K562 (cell line): ENCODE data around the gene GDF11. TPM values are rescaled to one million over a fixed set of nuclear protein-coding genes. Genes with fewer than 3 reads are reported as not detected.

Experiments used
- ATAC-seq: fragments of 200-7000 bp; cut with Tn5 transposase; 3 replicates; pipeline ENCODE4 v1.9.1; 2020; ENCODE audit warnings: moderate library complexity
- BruUV-seq: library from RNA; stranded (reverse); fragments of 400-500 nt; replicated peaks from 2 replicates; lab custom pipeline; 2021; lab: Mats Ljungman, UMichigan
- CTCF ChIA-PET: fragments of 300-600 bp; formaldehyde crosslinking; extraction: SDS; loops from one replicate; lab custom pipeline; 2021; ENCODE audit warnings: low intra/inter-chr PET ratio; lab: Yijun Ruan, JAX
- POLR2A ChIA-PET: fragments of 300-600, 350-650 bp; sonication (Branson Sonifier 250); formaldehyde crosslinking; extraction: SDS; loops from one replicate; lab custom pipeline; 2021; ENCODE audit warnings: antibody characterized with exemption, inconsistent platforms; lab: Yijun Ruan, JAX
- DNase-seq, 4 experiments: peaks; one replicate each; pipeline versions ENCODE4 v3.0.0 to v3.0.0-alpha.2; 2011 to 2018; ENCODE audit warnings: low spot score in 3 of 4, mixed read lengths in 3 of 4; ENCODE audit errors: extremely low read depth in 1 of 4
- FAIRE-seq: peaks from 2 replicates; lab custom pipeline; 2011; peaks lifted over from hg19 to GRCh38; lab: Jason Lieb, UNC
- H2AFZ ChIP-seq: 2 replicates; pipeline ENCODE4 v1.6.0; 2011; ENCODE audit warnings: low read depth, low read length, control low read depth, inconsistent platforms
- H3K27ac ChIP-seq: fragments of 200-600 bp; 3 replicates; pipeline ENCODE4 v1.8.0; 2011; ENCODE audit warnings: low read depth, mild to moderate bottlenecking, control low read depth, inconsistent platforms, low read length, moderate library complexity, mixed read lengths; ENCODE audit errors: extremely low read depth
- H3K27me3 ChIP-seq, 2 experiments: fragments of 300-600 bp in 1 of 2; 2 replicates in 1 of 2; 3 replicates in 1 of 2; pipeline versions ENCODE4 v1.6.0 to v1.8.0; 2011; ENCODE audit warnings: inconsistent platforms in 2 of 2, low read length in 2 of 2, mild to moderate bottlenecking in 1 of 2, mixed read lengths in 1 of 2, moderate library complexity in 1 of 2; ENCODE audit not compliant: control insufficient read depth in 2 of 2, insufficient read depth in 2 of 2
- H3K36me3 ChIP-seq: fragments of 300-600 bp; 3 replicates; pipeline ENCODE4 v1.8.0; 2011; ENCODE audit warnings: mild to moderate bottlenecking, low read length, inconsistent platforms; ENCODE audit not compliant: control insufficient read depth, insufficient read depth
- H3K4me1 ChIP-seq, 2 experiments: fragments of 200-600 bp in 1 of 2; replicated peaks in 1 of 2; 2 replicates in 1 of 2; 3 replicates in 1 of 2; pipeline versions ENCODE4 v1.5.1 to v1.8.0; 2011; ENCODE audit warnings: inconsistent platforms in 2 of 2, low read length in 2 of 2, mild to moderate bottlenecking in 1 of 2, mixed read lengths in 1 of 2, moderate library complexity in 1 of 2; ENCODE audit not compliant: control insufficient read depth in 2 of 2, insufficient read depth in 2 of 2
- H3K4me2 ChIP-seq: 2 replicates; pipeline ENCODE4 v1.6.1; 2011; ENCODE audit warnings: low read length, control low read depth, inconsistent platforms, mixed read lengths; ENCODE audit not compliant: insufficient read depth
- H3K4me3 ChIP-seq: fragments of 200-600 bp; sonication (generic), shearing (Covaris generic); 2 replicates; pipeline ENCODE4 v1.5.1; 2016; ENCODE audit warnings: control low read depth, inconsistent platforms
- H3K79me2 ChIP-seq: fragments of 200-600 bp; 3 replicates; pipeline ENCODE4 v1.8.0; 2011; ENCODE audit warnings: low read length, inconsistent platforms; ENCODE audit not compliant: control insufficient read depth, insufficient read depth
- H3K9ac ChIP-seq, 2 experiments: 2 replicates each; pipeline versions ENCODE4 v1.6.0 to v1.6.1; 2011; ENCODE audit warnings: low read depth in 2 of 2, low read length in 2 of 2, control low read depth in 1 of 2, inconsistent platforms in 1 of 2, mild to moderate bottlenecking in 1 of 2, mixed read lengths in 1 of 2; ENCODE audit not compliant: insufficient read depth in 1 of 2
- H3K9me1 ChIP-seq: one replicate; pipeline ENCODE4 v1.6.0; 2011; ENCODE audit warnings: inconsistent platforms, mild to moderate bottlenecking, low read length, moderate library complexity; ENCODE audit not compliant: control insufficient read depth, insufficient read depth
- H3K9me3 ChIP-seq: replicated peaks from 2 replicates; pipeline ENCODE4 v1.5.1; 2011; ENCODE audit warnings: low read depth, low read length, inconsistent platforms; ENCODE audit not compliant: control insufficient read depth, insufficient read depth
- H4K20me1 ChIP-seq: replicated peaks from 2 replicates; pipeline ENCODE4 v1.6.1; 2011; ENCODE audit warnings: low read length, inconsistent platforms, mixed read lengths; ENCODE audit not compliant: control insufficient read depth, insufficient read depth
- BCOR ChIP-seq: fragments of 450-650 bp; IDR thresholded peaks from 2 replicates; pipeline ENCODE4 v1.6.1; 2016
- IFI16 ChIP-seq: fragments of 250-450 bp; sonication (Bioruptor Pico); IDR thresholded peaks from 2 replicates; pipeline ENCODE4 v2.1.2; 2022; ENCODE audit warnings: mild to moderate bottlenecking, inconsistent platforms
- KLF10 ChIP-seq: fragments of 250-450 bp; sonication (Bioruptor Pico); IDR thresholded peaks from 2 replicates; pipeline ENCODE4 v1.6.1; 2021; ENCODE audit warnings: matching md5 sums
- MBD2 ChIP-seq: sonication (generic); IDR thresholded peaks from 2 replicates; pipeline ENCODE4 v1.6.1; 2016; ENCODE audit warnings: low read depth, borderline replicate concordance
- SPI1 ChIP-seq: IDR thresholded peaks from 2 replicates; pipeline ENCODE4 v1.6.1; 2011; ENCODE audit warnings: low read depth, low read length, control low read depth, borderline replicate concordance
- WGBS: fragments of 100-300 bp; shearing (Covaris generic); methylation state at CpG from one replicate; pipeline ENCODE4 v1.1.6; 2016; ENCODE audit warnings: low coverage, mixed read lengths; ENCODE audit not compliant: insufficient coverage; ENCODE audit errors: missing lambda C conversion rate; 5-methylcytosine and 5-hydroxymethylcytosine counted together
- in situ Hi-C: fragments of 300-500 bp; cut with MboI; formaldehyde crosslinking; loops from 4 replicates; pipeline ENCODE4 v1.15.0; 2018; ENCODE audit warnings: inconsistent platforms, mixed read lengths
- intact Hi-C: fragments of 100-400 bp; cut with micrococcal nuclease; formaldehyde crosslinking; loops from 2 replicates; pipeline ENCODE4 v1.14.2; 2022
- polyA plus RNA-seq, 8 experiments: library from polyadenylated mRNA; depleted of rRNA in 4 of 8; stranded (reverse) in 5 of 8; unstranded in 3 of 8; fragments of >200 nt; fragmentation: Nextera tagmentation in 2 of 8; fragmentation: Illumina TruSeq in 1 of 8; extraction: Ambion mirVana in 2 of 8; extraction: Trizol in 1 of 8; gene quantifications; 2 replicates each; pipeline versions ENCODE4 v1.2.1 to v1.2.3, GENCODE V29; 2011 to 2014; ENCODE audit warnings: inconsistent platforms in 1 of 8, missing spikeins in 1 of 8
- total RNA-seq, 7 experiments: library from RNA; depleted of rRNA in 6 of 7; stranded (reverse); fragments of >200 nt in 6 of 7; fragmentation: Illumina TruSeq in 2 of 7; extraction: Trizol in 2 of 7; gene quantifications; 2 replicates each; pipeline versions ENCODE4 v1.2.1 to v1.2.3, GENCODE V29; 2011 to 2021; ENCODE audit warnings: low replicate concordance in 1 of 7

GDF11 gene
- total and polyA plus RNA-seq, 9 of the 15 experiments (the other 6 are each of a cell fraction or from before 2014, with no cell fraction given): 1.4 to 15.7 (median 4.8) TPM

- POLR2A ChIA-PET: interaction anchor here (0.5 kb wide), 1 partner anchor 9 kb away, joined by 5 read pairs; no protein-coding TSS in a partner anchor
- WGBS: 51% methylated on average over 3 of the region's 3 CpGs
- no TSS peak for BruUV-seq
- Histone ChIP-seq H3K4me3 (no peak overlapping the region), H3K27ac (no peak overlapping the region), H3K9me3 (no peaks in the 10 kb centered on the region), H3K27me3 (no peaks in the 10 kb centered on the region), H3K9me1 (no peaks in the 10 kb centered on the region), H3K36me3 (no peaks in the 10 kb centered on the region), H3K4me2 (no peak overlapping the region), H3K79me2 (no peaks in the 10 kb centered on the region), H2AFZ (no peak overlapping the region), H3K4me1 (peaks cover 17 to 18% of the 10 kb centered on the region in 2 experiments), H4K20me1 (no peaks in the 10 kb centered on the region), H3K9ac (no peak overlapping the region)
- in situ Hi-C loops (loop anchor here (5.0 kb wide), 2 partner anchors 206 to 296 kb away; no protein-coding TSS in a partner anchor), intact Hi-C loops (loop anchor here (5.0 kb wide), 1 partner anchor 549 kb away; no protein-coding TSS in a partner anchor)
- DNase-seq: no peak
- ATAC-seq: no peak
- FAIRE-seq: no peak
- CTCF ChIA-PET: interaction anchor here (1.6 to 2.2 kb wide), 2 partner anchors 11 to 547 kb away, joined by 5 to 20 read pairs; no protein-coding TSS in a partner anchor
- TF ChIP-seq IFI16 (CRISPR knock-in tag): no peak
- no peak for TF ChIP-seq SPI1
- no peak for TF ChIP-seq MBD2
- no peak for TF ChIP-seq KLF10 (CRISPR knock-in tag)
- TF ChIP-seq BCOR: no peak
These were observed 6.8 kb upstream of the GDF11 start for GRCh38 chr12:55736076-55736475.
